Stimulated activated CD4-positive, alpha-beta T cell treated with anti-CD3 and anti-CD28 coated beads, Interleukin-1b, Interleukin-23, amount 100 ng/mL, for 48 hours (primary cell): ENCODE measurements around the gene DGUOK.

Experiments used
- DNase-seq: peaks from one replicate; pipeline ENCODE4 v3.0.0-alpha.2; 2020

DGUOK gene

GRCh38 chr2:73981081-73982001 lies 54.7 kb downstream of the DGUOK start:
- peak; percentile 55 for DNase-seq

- DNase-seq: no peak
Measured at GRCh38 chr2:73982140-73982617, 55.5 kb downstream of the DGUOK start.

GRCh38 chr2:73983322-73984202 lies 56.9 kb downstream of the DGUOK start:
- DNase-seq: no peak

GRCh38 chr2:73984203-73984921 lies 57.7 kb downstream of the DGUOK start, which contains the start of gene TET3:
TSS of gene TET3 (plus strand) at chr2:73984910. CDS start at chr2:73986404, 1,494 bp downstream.
- no peak for DNase-seq

GRCh38 chr2:73984922-73985307 lies 58.2 kb downstream of the DGUOK start:
- peak; percentile 61 for DNase-seq

- DNase-seq: peak; percentile 58
Measured at GRCh38 chr2:73985308-73986084, 58.8 kb downstream of the DGUOK start.

GRCh38 chr2:73986085-73986681 lies 59.5 kb downstream of the DGUOK start:
- peak; percentile 31 for DNase-seq

GRCh38 chr2:73987109-73987947 lies 60.6 kb downstream of the DGUOK start:
- DNase-seq: peak; percentile 31

- DNase-seq: no peak
Measured at GRCh38 chr2:73987948-73988700, 61.4 kb downstream of the DGUOK start.

- DNase-seq: no peak
Measured at GRCh38 chr2:73989972-73990371, 63.3 kb downstream of the DGUOK start.

GRCh38 chr2:73990531-73990930 lies 63.9 kb downstream of the DGUOK start:
- no peak for DNase-seq

- no peak for DNase-seq
Measured at GRCh38 chr2:73992036-73992435, 65.4 kb downstream of the DGUOK start.

- DNase-seq: no peak
Measured at GRCh38 chr2:73993376-73993775, 66.7 kb downstream of the DGUOK start.

- no peak for DNase-seq
Measured at GRCh38 chr2:73993778-73994177, 67.1 kb downstream of the DGUOK start.

- no peak for DNase-seq
Measured at GRCh38 chr2:73994178-73994831, 67.6 kb downstream of the DGUOK start.

- DNase-seq: no peak
Measured at GRCh38 chr2:73995810-73996209, 69.1 kb downstream of the DGUOK start.

GRCh38 chr2:73997813-73998212 lies 71.1 kb downstream of the DGUOK start:
- DNase-seq: no peak

- no peak for DNase-seq
Measured at GRCh38 chr2:73998451-73998850, 71.8 kb downstream of the DGUOK start.

GRCh38 chr2:73998933-73999332 lies 72.3 kb downstream of the DGUOK start:
- DNase-seq: no peak
